Astrocyte of the spinal cord (primary cell): ENCODE measurements around the gene PIGH.

ENCODE experiments used
- DNase-seq: peaks from one replicate; pipeline ENCODE4 v3.0.0; 2011; ENCODE audit warnings: low read depth, low spot score
- H3K4me3 ChIP-seq: 2 replicates; pipeline ENCODE4 v1.5.1; 2011; ENCODE audit warnings: low read depth, mild to moderate bottlenecking, low read length, moderate library complexity
- CTCF ChIP-seq: IDR thresholded peaks from 2 replicates; pipeline ENCODE4 v1.5.1; 2012; ENCODE audit warnings: low read depth, mild to moderate bottlenecking, low read length, inconsistent platforms
- in situ Hi-C: cut with HindIII; loops from 2 replicates; pipeline ENCODE4 v1.10.0; 2017; ENCODE audit warnings: low sequenced_read_pairs

Gene PIGH

DNA sequence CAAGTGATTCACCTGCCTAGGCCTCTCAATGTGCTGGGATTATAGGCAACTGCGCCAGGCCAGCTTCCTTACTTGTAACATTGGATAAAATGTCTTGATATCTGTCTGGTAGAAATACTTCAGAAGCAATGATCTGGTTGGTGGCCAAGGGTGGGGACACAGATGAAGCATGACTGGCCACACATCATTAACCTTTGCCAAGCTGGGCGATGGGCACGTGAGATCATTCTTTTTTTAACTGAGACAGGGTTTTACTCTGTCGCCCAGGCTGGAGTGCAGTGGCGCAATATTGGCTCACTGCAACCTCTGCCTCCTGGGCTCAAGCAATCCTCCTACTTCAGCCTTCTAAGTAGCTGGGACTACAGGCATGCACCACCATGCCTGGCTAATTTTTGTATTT, 35.8 kb downstream of the PIGH start:
- DNase-seq = no peak
- H3K4me3 ChIP-seq = no peak overlapping the region
- no peak for TF ChIP-seq CTCF
- in situ Hi-C loops = no loop called here

GRCh38 chr14:67562776-67563150, 37.3 kb downstream of the PIGH start:
- DNase-seq = no peak
- in situ Hi-C loops = no loop called here
- H3K4me3 ChIP-seq = no peak overlapping the region
- TF ChIP-seq CTCF = no peak

DNA sequence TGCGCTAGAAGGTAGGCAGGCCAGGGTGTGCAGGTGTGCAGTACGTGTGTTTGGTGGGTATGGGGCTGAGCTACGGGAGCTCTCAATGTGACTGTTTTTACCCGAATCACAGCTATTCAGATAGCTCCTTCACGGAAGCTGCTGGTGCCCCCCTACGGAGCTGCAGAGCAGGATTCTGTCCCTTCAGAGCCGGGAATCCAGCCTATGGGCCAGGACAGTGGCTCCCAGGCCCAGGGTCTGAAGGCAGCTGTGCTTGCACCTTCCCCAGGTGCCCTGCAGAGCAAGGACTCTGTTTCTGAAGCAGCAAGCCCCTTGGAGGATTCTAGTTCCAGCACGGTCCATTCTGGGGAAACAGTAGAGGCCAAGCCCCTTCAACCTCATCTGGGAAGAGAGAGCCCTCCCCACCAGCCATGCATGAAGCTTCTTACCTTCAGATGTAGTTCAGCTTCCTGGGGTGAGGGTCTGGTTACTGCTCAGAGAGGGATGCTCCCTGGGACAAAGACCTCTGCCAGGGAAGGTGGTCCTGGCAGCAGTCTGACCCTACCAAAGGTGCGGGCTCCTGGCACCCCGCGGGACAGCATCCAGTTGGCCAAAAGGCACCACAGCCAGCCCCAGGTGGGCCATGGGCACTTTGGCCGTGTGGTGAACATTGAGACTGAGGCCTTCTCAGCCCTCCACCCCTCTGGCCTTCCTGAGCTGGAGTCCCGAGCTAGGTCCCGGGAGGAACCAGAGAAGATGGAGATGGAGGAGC, 37.9 kb downstream of the PIGH start:
- no peak overlapping the region for H3K4me3 ChIP-seq
- TF ChIP-seq CTCF = no peak

GRCh38 chr14:67559639-67560038, 40.4 kb downstream of the PIGH start:
- no peak for DNase-seq
- no peak overlapping the region for H3K4me3 ChIP-seq
- no peak for TF ChIP-seq CTCF
- in situ Hi-C loops = no loop called here

More for the DNA sequence above, 37.9 kb downstream of the PIGH start:
- no peak for DNase-seq
- in situ Hi-C loops = no loop called here

GRCh38 chr14:67557656-67558055, 42.4 kb downstream of the PIGH start:
- no peak for DNase-seq

GRCh38 chr14:67557118-67557517, 43.0 kb downstream of the PIGH start:
- TF ChIP-seq CTCF = no peak
- in situ Hi-C loops = no loop called here
- no peak for DNase-seq

More at GRCh38 chr14:67557656-67558055, 42.4 kb downstream of the PIGH start:
- in situ Hi-C loops = no loop called here
- no peak for TF ChIP-seq CTCF
- no peak overlapping the region for H3K4me3 ChIP-seq

GRCh38 chr14:67556671-67557070, 43.4 kb downstream of the PIGH start:
- no peak for DNase-seq
- in situ Hi-C loops = no loop called here
- no peak overlapping the region for H3K4me3 ChIP-seq
- TF ChIP-seq CTCF = no peak

More at GRCh38 chr14:67557118-67557517, 43.0 kb downstream of the PIGH start:
- H3K4me3 ChIP-seq = no peak overlapping the region
